ENCODE measurements around the gene ARHGEF16.

ARHGEF16 gene

DNA sequence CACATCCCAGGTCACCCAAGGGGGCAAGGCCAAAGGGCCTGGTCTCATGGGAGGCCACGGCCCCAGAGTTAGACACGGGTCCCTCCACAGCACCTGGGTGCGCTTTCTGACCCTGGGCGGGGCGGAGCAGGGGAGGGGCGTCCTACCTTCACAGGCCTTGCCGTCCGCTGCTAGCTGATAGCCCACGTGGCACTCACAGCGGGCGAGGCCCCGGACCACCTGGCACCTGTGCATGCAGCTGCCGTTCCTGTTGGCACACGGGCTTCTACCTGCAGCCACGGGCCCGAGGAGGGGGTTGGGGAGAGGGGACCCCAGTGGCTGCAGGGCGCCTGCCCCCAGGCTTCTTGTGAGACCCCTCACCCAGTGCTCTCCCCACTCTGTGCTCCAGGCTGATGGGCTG lies 59.9 kb downstream of the ARHGEF16 start:
- FAIRE-seq (no peak), DNase-seq (ENCODE audit: insufficient read length, low spot score) (no peak)

DNA sequence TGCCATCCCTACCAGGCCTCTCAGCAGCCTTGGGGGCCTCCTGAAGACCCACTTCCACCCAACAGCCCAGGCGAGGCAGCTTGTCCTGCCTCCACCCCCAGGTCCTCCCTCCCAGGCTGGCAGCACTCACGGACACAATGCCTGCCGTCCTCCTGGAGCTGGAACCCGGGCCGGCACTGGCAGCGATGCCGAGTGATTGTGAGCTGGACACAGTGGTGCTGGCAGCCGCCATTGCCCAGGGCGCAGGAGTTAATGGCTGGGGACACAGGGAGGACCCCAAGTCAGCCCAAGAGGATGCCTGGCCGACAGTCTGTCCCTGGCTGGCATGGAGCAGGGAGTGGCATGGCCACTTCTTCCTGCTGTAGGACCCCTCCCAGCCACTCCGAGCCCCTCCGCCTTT lies 60.8 kb downstream of the ARHGEF16 start:
- FAIRE-seq: no peak

GRCh38 chr1:3515774-3516480 lies 61.5 kb downstream of the ARHGEF16 start:
- FAIRE-seq (no peak), DNase-seq (ENCODE audit: insufficient read length, low spot score) (no peak)

More for the DNA sequence above, 60.8 kb downstream of the ARHGEF16 start:
- DNase-seq (ENCODE audit: insufficient read length, low spot score): no peak

GRCh38 chr1:3516481-3516869 lies 62.0 kb downstream of the ARHGEF16 start:
- FAIRE-seq: no peak
- no peak for DNase-seq (ENCODE audit: insufficient read length, low spot score)

DNA sequence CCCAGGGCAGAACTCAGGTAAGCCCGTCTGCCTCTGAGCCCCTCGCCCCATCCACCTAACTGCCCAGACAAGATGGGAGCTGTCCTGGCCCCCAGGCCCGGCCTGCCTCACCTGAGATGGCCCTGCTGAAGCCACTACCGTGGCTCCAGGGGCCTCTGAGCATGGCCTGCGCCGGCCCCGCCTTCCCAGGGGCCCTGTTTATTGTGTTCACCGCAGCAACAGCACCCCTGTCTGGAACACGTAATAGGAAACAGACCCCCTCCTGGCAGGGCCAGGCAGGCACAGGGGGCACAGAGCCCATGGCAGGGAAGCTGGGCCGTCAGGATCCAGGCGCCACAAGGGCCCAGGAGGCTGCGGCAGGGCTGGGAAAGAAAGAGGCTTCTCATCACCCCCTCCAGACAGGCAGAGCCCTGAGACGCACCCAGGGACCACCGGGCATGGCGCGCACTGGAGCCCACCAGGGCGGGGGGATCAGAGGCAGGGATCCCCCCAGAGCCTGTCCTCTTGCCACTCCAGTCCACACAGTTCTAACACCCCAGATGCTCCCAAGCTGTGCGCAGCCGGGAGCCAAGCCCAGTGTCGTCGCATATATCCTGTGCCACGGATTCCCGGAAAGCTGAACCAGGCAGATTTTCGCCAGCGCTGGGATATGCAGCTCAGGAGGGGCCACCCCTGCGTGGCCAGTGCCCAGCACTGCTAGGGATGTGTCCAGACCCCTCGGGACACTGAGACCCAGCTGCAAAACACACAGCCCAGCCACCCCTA lies 62.6 kb downstream of the ARHGEF16 start:
- FAIRE-seq: no peak

DNA sequence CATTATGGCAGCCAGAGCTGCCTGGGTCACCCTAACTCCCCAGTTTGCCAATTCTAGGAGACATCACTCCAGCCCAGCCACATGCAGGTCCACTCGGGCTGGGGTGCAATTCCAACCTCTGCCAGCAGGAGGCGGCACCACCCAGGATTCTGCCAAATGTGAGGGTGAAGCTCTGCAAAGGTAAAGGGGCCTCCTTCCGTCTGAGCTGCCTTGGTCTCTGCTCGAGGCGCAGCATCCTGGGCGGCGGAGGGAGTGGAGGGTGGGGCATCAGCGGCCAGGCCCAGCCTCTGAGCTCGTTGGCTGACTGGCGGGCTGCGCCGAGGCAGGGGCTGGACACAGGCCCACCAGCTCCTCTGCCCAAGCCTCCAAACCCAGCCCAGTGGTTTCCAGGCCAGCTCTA lies 63.8 kb downstream of the ARHGEF16 start:
- no peak for FAIRE-seq

More for the DNA sequence above, 62.6 kb downstream of the ARHGEF16 start:
- no peak for DNase-seq (ENCODE audit: insufficient read length, low spot score)

GRCh38 chr1:3518756-3519155 lies 64.3 kb downstream of the ARHGEF16 start:
- FAIRE-seq (no peak), DNase-seq (ENCODE audit: insufficient read length, low spot score) (no peak)

More for the DNA sequence above, 63.8 kb downstream of the ARHGEF16 start:
- no peak for DNase-seq (ENCODE audit: insufficient read length, low spot score)

DNA sequence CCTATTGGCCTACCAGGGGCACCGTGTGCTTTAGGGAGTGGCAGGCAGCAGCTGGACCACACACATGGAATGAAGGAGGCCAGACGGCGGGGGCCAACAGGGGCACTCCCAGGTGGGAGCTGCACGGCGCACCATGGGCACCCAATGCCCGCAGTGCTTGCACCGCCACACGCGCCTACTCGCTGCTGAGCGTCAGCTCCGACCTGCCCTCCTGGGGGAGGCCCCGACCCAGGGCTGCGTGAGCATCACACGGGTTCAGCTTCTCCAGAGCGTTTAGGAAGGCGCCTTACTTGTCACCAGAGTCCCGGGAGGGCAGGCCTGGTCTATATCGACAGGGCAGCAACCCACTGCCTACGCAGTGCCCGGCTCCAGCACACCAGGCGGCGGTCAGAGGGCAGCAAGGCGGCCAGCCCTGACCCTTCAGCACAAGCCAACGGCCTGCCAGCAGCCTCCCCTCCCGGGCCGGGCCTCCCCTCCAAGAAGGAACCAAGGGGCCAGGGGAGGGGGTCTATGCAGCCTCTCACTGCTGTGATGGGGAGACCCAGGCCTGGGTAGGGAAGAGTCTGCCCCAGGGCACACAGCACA lies 64.9 kb downstream of the ARHGEF16 start:
- no peak for DNase-seq (ENCODE audit: insufficient read length, low spot score)
- no peak for FAIRE-seq

GRCh38 chr1:3520419-3521378 lies 66.2 kb downstream of the ARHGEF16 start:
- DNase-seq (ENCODE audit: insufficient read length, low spot score) (no peak), FAIRE-seq (no peak)

- no peak for DNase-seq (ENCODE audit: insufficient read length, low spot score)
Measured at GRCh38 chr1:3521426-3521825, 67.0 kb downstream of the ARHGEF16 start.

DNA sequence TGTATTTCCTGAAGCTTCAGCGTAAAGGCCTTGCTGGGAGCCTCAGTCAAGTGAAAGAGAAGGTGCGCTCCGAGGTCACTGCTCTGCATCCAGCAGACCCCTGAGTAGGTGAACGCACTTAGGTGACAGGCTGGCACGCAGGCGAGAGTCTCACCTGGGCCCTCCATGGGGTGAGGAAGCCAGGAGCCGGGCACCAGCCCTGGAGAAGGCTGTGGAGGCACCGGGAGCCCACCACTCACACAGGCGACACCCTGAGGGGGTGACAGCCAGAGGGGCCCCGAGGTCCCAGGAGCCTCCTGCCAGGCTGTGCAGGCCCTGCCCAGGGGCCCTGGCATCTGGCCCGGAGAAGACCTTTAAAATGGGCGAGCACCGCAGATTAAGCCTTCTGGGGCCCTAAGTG lies 67.6 kb downstream of the ARHGEF16 start:
- FAIRE-seq: no peak
- DNase-seq (ENCODE audit: insufficient read length, low spot score): no peak

More at GRCh38 chr1:3521426-3521825, 67.0 kb downstream of the ARHGEF16 start:
- FAIRE-seq: no peak

GRCh38 chr1:3522564-3523265 lies 68.2 kb downstream of the ARHGEF16 start:
- FAIRE-seq (no peak), DNase-seq (ENCODE audit: insufficient read length, low spot score) (no peak)

- DNase-seq (ENCODE audit: insufficient read length, low spot score): no peak
- FAIRE-seq: no peak
Measured at GRCh38 chr1:3523980-3524379, 69.5 kb downstream of the ARHGEF16 start.

DNA sequence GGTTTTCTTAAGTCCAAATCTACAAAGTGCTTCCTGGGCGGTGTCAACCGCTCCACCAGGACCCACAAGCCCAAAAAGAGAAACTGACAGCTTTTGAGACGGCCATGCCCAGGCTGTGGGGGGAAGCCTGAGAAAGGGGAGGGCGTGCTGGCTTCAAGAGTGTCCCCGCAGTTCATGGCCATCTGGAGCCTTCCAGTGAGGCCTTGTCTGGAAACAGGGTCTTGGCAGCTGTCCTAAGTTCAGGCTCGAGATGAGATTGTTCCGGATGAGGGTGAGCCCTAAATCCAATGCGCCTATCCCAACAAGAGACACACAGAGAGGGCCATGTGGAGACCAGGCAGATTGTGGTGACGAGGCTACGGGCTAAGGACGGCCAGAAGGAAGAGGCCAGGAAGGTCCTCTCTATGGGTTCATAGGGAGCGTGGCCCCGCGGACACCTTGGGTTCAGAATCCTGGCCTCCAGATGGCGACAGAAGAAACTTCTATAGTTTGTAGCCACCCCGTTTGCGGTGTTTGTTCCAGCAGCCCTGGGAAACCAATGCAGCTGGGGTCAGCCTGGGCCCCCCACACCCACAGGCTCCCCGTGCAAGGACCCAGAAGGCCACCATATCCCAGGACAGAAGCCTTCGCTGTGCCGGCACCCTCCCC lies 70.2 kb downstream of the ARHGEF16 start:
- FAIRE-seq (no peak), DNase-seq (ENCODE audit: insufficient read length, low spot score) (no peak)

DNA sequence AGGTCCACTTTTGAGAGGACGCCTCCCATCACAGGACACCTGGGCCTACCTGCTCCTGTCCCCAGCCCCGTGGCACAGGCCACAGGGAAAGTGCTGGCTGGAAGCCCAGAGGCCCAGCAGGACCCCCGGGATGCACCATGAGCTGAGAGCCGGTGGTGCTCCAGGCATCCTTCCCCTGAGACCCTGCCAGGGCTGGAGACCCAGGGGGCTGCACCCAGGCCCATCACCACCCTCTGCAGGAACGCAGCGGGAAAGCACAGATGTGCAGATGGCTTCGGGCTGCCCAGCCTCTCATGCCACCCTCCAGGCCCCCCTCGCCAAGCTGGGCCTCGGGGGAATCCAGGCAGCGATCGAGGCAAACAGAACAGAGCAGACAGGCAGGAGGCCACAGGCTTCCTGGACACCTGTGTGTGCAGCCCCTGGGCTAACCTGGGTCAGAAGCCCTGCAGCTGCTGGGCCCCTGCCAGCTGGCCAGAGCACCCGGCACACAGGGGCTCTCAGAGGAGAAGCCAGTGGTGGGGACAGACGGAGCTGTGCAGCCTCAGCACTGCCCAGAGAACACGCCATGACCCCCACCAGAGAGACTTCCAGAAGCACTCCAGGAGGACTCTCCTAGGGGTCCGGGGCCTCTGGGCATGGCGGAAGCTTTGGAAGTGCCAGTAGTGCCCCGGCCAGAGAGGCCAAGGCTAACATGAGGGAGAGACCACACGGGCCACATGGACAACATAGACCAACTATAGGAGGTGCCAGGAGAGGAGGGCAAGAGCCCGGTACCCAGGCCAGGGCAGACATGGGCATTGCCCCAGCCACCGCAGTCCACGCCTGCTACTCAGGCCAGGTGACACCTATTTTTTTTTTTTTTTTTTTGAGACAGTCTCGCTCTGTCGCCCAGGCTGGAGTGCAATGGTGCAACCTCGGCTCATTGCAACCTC lies 71.4 kb downstream of the ARHGEF16 start:
- no peak for DNase-seq (ENCODE audit: insufficient read length, low spot score)
- no peak for FAIRE-seq

GRCh38 chr1:3527774-3528173 lies 73.3 kb downstream of the ARHGEF16 start:
- FAIRE-seq (no peak), DNase-seq (ENCODE audit: insufficient read length, low spot score) (no peak)

GRCh38 chr1:3529099-3529729 lies 74.7 kb downstream of the ARHGEF16 start:
- FAIRE-seq (no peak), DNase-seq (ENCODE audit: insufficient read length, low spot score) (no peak)

Data from GM19239 (cell line).